Stimulated activated CD4-positive, alpha-beta T cell treated with anti-CD3 and anti-CD28 coated beads, Interleukin-4, amount 100 ng/mL, for 48 hours (primary cell): ENCODE measurements around the gene EFR3B.
"Not testable (repeated sequence)": the region's sequence is repeated elsewhere in the genome, so short reads cannot be mapped to it uniquely, and the experiment has no call there.

Experiments
- DNase-seq, 2 donors: peaks; one replicate each; pipeline ENCODE4 v3.0.0-alpha.2; 2020; ENCODE audit warnings: low read depth in 2 of 2

The EFR3B gene, protein sequence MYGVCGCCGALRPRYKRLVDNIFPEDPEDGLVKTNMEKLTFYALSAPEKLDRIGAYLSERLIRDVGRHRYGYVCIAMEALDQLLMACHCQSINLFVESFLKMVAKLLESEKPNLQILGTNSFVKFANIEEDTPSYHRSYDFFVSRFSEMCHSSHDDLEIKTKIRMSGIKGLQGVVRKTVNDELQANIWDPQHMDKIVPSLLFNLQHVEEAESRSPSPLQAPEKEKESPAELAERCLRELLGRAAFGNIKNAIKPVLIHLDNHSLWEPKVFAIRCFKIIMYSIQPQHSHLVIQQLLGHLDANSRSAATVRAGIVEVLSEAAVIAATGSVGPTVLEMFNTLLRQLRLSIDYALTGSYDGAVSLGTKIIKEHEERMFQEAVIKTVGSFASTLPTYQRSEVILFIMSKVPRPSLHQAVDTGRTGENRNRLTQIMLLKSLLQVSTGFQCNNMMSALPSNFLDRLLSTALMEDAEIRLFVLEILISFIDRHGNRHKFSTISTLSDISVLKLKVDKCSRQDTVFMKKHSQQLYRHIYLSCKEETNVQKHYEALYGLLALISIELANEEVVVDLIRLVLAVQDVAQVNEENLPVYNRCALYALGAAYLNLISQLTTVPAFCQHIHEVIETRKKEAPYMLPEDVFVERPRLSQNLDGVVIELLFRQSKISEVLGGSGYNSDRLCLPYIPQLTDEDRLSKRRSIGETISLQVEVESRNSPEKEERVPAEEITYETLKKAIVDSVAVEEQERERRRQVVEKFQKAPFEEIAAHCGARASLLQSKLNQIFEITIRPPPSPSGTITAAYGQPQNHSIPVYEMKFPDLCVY

DNA sequence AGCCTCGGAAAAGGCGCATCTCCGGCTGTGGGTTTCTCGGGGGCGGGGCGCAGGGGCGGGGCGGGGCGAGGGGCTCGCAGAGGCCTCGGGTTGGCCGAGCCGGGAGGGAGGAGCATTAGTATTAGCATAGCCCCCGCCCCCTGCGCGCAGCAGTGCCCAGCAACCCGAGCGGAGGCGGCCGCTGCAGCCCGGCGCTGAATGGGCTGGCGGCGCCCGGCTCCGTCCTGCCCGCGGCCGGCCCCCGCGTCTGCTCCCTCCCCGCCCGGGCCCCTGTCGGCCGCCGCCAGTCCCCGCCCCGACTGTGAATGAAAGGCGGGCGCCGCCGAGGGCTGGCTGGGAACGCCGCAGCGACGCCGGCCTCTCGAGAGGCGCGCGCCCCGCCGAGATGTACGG is at the start of gene EFR3B:
Gene EFR3B, plus strand, starts transcription at position 149 of the 393 bp plus-strand sequence. Its CDS starts 237 bp downstream, at position 386.
- peak; percentile 86 to 89 for DNase-seq

DNA sequence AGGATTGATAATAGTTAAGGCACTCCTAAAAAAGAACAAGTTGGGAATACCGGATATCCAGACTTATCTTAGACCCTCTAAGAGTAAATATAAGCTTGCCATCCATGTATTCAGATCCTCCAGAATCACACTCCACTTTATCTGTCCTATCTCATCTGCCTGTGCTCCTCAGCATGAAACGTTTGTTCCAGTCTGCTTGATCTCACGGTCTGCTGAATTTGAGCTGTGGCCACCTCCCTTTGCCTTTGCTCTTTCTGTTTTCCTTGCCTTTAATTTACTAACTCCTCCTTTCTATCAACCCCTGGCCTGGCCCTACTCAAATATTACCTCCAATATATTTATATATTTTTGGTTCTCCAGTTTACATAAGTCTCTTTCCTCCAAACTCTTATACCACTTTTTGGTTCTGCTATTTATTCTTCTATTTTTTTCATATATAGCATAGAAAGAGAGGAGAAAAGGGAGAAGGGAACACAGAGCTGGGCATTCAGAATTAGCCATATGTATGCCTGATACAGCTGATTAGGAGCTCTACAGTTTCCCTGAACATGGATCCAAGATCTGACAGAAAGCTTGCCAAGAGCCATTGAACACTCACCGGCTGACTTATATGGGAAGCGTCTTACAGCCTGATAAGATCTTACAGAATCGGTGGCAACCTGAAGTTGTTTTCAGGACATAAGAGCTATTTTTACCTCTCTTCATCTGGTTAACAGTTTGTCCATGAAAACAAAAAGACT is 48.3 kb upstream of the EFR3B start:
- no peak for DNase-seq

DNA sequence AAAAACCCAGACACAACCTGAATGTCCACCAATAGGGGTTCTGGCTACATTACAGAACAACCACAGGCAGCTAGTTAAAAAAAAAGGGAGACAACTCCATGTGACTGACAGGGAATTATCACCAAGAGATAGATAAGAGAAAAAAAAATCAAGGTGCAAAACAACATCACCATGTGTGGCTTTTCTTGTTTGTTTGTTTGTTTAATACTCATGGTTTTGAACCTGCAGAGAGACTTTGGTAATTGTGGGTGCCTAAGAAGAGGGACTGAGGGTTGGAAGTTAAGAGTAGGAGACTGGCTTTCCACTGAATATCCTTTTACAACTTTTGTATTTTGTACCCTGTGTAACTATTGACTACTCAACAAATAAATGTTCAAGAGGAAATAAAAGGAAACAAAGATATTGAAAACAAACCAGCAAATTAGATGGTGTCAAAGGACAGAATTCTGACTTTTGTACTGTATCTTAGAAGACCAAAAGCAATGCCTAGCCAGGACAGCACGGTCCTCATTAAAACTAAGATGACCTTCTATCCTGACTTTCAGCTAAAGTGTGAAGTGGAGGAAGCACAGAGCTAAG is 47.6 kb upstream of the EFR3B start:
- no peak for DNase-seq

DNA sequence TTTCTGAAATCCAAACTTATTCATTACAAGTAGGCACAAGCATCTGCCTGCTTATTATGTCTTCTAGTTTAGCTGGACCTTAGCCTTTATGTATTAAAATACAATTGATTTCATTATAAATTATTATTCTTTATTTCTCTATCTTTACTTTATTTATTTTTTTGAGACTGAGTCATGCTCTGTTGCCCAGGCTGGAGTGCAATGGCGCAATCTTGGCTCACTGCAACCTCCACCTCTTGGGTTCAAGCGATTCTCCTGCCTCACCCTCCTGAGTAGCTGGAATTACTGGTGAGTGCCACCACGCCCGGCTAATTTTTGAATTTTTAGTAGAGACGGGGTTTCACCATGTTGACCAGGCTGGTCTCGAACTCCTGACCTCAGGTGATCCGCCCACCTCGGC is 42.8 kb upstream of the EFR3B start:
- DNase-seq, result not testable (repeated sequence)

DNA sequence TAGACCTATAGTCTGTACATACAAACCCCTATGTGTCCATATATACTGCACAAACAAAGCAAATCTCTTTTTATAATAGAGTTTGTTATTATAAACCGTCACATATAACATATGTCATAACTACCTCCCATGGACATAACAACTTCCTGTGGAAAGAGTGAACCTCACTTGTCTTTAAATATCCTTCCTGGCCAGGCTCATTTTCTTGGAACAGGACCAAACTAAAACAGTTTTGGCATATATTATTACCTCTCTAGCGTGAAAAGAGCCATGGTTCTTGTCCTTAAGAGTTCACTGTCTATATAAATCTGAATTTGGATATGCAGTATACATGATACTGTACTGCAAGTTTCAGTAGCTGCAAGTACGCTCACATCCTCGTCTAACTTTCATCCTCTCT is 41.8 kb upstream of the EFR3B start:
- no peak for DNase-seq

DNA sequence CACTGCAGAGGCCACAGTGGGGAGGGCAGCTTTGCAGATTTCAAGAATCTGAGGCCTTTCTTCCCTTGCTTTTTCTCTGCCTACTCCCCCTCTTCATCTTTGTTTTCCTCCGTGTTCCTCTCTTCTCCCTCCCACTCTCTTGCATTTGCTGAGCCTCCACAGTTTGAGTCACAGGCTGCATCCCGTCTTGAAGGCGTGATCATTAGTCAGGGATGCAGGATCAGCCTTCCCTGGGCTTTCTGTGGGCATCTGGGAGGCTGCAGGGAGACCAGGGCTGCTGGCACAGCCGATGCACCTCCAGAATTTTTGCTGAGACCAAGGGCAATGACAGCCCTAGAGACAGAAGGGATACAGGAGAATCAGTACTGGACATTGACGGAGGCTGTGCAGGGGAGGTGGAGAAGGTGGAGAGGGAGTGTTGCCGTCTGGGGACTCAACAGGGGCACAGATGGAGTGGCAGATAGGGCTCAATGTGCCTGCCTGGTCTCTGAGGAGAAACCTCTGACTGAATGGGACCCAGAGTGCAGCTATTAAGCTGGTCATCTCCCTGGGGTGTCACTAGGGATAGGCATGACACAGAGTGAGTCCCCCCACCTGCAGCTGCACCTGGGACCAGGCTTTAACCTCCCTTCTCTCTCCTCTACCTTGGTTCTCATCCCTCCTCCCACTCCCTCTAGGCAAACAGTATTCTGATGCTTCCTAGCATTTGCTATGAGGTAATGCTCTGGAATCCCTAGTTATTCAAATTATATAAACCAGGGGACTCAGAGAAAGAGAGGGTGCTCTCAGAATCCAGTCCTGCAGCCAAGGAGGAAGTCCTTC is 41.2 kb upstream of the EFR3B start:
- no peak for DNase-seq

DNA sequence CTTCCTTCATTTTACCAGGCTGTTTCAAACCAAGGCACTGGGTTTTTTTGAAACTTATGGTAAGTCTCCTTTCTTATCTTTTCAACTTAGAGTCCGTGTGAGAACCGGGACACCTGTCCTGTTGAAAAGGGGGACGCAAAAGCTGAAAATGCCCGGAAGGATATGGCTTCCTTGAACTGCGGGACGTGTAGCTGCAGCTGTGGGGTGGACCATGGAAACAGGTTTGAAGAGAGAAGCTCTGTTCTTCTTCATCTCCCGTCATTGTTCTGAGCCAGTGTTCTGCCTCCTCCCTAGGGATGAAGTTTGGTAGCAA is 40.6 kb upstream of the EFR3B start:
- DNase-seq, result no peak

DNA sequence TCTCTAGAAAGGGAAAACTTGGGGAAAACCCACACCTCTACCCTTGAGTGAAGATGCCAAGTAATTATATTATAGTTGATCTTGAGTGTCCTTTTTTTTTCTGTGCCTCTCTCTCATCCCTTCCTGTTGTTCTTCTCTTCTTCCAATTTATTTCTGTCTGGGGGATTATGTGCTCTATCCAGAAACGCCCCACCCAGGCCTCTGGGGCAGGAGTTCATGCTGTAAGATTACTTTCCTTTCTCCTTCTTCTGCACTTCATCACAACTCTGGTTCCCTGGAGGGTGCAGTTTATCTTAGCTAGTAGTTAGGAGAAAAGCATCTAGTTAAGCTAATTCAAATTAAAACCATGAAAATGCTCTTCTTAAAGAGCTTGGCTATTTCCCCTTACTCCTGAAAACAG is 39.8 kb upstream of the EFR3B start:
- no peak for DNase-seq

DNA sequence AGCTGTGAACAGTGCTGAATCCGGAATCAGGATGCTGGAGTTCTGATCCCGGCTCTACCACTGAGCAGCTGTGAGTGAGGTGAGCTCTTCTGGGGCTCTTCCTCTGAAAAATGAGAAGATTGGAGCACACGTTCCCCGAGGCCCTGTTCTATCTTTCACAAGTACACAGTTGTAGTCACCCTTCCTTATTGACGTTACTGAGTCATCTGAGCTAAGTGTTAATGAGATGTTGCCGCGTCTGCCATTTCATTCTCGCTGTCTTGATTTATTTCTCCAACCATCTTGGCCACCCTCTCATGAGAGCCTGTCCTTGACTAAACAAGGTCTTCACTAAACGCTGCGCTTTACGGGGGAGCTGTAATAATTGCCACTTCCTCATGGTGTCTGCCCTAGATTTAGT is 31.9 kb upstream of the EFR3B start:
- DNase-seq, result no peak

DNA sequence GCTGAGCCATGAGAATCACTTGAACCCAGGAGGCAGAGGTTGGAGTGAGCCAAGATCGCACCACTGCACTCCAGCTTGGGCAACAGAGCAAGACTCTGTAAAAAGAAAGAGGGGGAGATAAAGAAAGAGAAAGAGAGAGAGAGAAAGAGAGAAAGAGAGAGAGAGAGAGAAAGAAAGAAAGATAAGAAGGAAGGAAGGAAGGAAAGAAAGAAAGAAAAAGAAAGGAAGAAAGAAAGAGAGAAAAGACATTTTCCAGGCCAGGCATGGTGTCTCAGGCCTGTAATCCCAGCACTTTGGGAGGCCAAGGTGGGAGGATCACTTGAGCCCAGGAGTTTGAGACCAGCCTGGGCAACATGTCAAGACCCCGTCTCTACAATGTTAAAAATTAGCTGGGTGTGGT is 30.5 kb upstream of the EFR3B start:
- DNase-seq, result not testable (repeated sequence)

DNA sequence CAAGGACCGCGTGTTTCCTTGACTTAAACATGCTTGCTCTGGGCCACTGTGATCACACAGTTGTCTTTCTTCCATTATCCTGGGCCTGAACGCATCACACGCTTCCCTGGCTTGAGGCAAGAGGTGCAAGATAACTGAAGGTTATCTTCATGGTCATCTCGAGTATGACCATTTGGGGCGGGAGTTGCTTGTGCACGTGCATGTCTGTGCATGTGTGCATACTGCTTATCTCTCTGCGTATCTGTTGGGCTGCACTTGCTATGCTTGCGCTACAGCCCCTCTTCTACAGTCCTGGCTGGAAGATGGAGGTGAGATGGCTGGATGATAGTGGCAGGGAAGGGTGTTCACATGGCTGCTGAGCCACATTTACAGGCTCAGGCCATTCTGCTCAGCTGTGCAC is 27.2 kb upstream of the EFR3B start:
- no peak for DNase-seq

DNA sequence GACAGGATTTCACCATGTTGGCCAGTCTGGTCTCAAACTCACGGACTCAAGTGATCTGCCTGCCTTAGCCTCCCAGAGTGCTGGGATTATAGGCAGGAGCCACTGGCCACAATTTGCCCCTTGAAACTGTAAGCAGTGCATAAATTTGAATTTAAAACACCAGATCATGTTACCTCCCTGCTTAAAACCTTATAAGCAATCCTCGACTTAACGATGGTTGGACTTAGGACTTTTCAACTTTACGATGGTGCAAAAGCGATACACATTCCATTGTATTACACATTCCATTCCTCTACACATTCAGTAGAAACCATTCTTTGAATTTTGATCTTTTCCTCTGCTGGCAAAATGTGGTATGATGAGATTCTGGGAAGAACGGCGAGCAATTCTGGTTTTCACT is 23.2 kb upstream of the EFR3B start:
- DNase-seq, result no peak

DNA sequence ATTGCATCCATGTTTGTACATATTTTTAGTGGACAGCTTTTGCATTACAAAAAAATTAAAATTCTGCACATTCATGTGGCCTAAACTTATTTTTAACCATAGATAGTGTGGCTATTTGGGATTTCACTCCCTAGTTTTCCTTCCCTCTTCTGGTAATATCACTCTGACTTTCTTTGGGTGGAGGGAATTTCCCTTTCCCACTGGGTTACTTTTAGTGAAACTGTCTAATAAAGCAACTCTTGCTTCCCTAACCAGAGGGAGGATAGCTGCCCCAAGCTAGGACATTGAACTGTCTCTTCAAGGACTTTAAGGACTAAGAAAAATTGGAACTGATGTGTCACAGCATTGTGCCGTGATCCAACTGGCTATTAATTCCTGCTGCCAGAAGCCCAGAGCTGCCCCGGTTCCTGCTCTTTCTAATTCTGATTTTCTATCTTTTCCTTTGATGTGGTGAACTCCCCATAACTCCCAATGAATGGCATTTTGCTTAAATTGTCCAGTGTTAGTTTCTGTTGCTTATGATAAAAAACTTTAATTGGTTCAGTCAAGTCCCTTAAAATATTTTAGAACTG is 20.0 kb upstream of the EFR3B start:
- DNase-seq, result no peak

DNA sequence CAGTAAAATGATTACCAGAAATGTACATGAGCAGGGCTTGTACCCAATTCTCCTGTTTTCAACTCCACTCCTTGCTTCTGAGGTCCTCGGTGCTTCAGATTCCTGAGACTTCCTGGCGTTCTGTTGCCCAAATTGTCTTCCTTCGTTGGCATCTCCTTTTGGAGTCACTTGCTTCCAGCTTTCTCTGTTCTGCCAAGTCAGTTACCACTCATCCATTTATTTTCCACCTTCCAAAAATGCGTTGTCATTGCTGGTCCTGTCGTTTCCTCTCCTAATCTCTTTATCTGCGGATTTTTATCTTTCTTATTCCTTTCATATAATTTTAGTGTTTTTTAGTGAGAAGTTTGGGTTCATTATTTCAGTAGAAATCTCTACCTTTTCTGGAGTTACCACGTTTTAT is 18.5 kb upstream of the EFR3B start:
- no peak for DNase-seq

DNA sequence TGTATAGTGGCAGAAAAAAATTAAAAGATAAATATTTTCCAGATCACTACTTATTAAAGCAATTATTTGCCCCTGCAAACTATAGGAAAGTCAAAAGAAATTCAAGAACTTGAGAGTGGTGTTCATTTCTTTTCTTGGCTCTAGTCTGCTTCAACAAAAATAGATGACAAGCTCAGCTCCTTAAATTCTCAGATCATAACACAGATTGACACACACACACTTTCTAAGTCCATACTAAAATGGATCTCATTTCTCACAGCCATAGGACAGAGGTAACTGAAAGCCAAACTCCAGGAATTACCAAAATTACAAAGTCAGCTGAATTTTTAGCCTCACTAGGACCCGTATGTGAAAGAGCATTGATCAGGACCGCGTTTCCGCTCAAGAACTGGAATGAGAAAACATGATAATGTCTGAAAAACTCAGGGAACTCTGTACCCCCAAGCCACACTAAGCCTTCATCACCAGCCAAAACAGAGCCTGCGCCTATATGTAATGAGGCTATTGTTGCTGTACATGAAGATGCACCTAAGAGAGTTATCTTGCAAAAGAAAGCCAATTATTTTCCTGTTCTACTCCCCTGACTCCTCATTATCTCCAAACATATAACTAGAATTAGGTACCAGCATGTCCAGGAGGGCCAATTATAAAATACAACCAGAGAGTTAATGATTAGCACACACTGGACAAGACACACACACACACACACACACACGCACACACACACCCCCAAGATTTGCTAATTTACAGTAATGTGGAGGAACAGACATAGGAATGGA is 16.5 kb upstream of the EFR3B start:
- DNase-seq, result no peak

DNA sequence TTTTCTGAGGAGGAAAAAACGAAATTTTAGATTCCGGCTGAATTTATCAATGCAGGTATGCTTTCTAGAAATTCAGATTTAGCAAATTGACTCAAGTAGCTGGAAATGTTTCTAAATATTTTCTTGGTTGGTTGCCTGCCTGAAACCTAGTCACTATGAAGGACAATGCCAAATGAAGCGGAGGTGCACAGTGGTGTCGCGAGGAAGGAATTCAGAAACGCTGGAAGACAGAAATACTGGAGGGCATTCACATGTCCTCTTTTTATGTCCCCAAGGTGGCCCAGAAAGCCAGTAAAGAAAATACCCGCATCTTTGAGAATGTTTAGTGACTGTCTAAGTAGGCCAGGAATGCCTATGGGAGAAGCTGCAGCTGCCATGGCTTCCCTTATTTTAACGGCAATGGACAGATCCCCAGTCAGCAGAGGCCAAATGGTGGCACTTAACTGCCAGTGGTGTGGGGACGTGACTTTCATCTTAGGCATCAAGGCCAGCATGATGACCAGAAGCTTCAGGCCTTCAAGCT is 15.8 kb upstream of the EFR3B start:
- DNase-seq, result no peak

DNA sequence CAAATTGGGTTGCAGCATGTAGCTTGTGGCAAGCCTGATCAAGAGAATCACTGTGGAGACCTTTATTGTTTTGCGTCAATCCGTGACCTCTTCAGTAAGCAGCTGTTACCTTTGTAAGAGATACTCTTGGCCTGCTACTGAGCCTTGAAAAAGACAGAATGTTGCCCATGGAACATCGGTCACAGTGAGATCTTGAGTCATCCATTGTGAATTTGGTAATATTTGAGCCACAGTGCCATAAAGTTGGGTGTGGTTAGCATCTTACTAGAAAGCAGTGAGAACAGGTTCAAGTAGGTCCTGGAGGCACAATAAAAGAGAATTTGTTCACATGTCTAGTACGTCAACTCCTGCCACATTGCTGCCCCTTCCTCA is 12.7 kb upstream of the EFR3B start:
- no peak for DNase-seq

DNA sequence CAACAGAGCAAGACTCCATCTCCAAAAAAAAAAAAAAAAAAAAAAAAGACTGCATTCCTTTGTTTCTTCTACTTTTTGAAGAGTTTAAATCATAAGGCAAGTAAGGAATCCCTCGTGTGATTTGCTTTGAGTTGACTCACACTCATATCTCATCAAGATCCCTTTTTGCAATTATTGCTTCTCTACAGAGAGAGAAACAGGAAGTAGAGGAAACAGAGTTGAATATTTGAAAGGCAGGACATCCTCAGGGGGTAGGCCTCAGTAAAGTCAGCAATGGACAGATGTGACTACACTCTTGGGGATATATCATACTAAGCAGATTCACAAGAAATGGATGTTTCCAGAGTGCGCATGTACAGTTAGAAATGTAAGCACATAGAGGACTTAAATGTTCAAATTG is 11.2 kb upstream of the EFR3B start:
- no peak for DNase-seq

DNA sequence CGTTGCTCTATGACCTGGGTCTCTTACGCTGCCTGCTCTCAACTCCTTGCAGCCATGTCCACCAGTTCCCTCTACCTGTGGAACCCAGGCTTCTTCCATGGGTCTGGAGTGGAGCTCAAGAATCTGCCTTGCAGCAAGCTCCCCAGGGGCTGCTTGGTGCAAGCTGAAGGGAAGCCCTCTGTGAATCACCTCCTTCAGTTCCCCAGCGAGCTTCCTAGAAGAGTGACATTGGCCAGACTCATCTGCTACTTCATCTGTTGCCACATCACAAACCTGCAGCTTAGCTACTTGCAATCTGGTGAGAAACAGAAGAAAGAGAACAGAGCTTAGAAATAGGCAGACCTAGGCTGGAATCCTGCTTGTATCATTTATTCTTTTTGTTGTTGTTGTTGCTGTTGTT is 9.8 kb upstream of the EFR3B start:
- no peak for DNase-seq

DNA sequence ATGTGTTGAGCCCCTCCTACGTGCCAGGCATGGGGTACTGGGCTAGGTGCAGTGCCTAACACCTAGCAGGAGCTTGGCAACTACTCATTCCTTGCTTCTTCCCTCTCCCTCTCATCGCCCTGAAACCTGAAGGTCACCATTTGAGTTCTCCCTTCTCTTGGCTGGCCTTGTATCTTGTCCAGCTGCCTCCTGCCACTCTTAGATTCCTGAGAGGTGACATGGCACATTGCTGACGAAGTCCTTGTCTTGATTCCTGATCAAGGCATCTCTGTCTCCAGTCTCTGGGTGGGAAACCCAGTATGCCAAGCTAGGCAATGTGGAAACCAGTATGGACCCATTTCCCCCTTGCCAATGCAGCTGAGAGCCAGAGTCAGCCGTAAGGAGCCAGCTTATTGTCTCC is 9.0 kb upstream of the EFR3B start:
- no peak for DNase-seq
